SK-N-MC (cell line): ENCODE results near the gene SIN3A.

Experiments used
- EZH2 ChIP-seq: fragments of 200-600 bp; sonication (generic); IDR thresholded peaks from one replicate; pipeline ENCODE4 v1.6.1; 2017; ENCODE audit warnings: antibody characterized with exemption
- POLR2AphosphoS5 ChIP-seq: IDR thresholded peaks from 2 replicates; pipeline ENCODE4 v1.6.1; 2012; ENCODE audit warnings: mild to moderate bottlenecking, low read depth, low read length, borderline replicate concordance

GRCh38 chr15:75397494-75397893 is 54.0 kb downstream of the SIN3A start:
- TF ChIP-seq EZH2: no peak
- TF ChIP-seq POLR2AphosphoS5: no peak
